ENCODE measurements around the gene AP3M1. TPM values are rescaled to one million over a fixed set of nuclear protein-coding genes. Genes with fewer than 3 reads are reported as not detected.

Gene AP3M1
- total RNA-seq, 4 donors from 2014 or later, result 23.0 to 26.1 (median 24.3) TPM

DNA sequence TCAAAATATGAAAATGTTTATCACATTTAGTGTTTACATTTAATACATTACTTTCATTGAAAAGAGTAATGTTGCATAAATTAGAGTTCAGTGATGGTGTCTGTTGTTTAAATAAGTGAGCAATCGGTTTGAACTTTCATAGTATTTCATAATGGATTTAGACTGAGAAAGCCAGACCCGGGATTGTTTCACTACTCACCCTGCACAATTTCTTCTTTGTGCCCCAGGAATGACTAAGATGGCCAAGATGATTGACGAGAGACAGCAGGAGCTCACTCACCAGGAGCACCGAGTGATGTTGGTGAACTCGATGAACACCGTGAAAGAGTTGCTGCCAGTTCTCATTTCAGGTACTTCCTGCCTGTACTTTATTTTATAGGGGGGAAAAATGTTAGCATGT is 78.1 kb downstream of the AP3M1 start:
- Histone ChIP-seq H3K27me3 (no peaks in the 10 kb centered on the region), H3K27ac (peak overlapping the region in 1 of 4 donors; percentile 47), H3K9me3 (no peaks in the 10 kb centered on the region), H3K4me1 (peaks cover 0 to 47% (median 5%) of the 10 kb centered on the region in 3 donors), H3K36me3 (peaks cover 0 to 63% (median 4%) of the 10 kb centered on the region in 3 donors), H3K4me3 (no peak overlapping the region)
- WGBS, 2 donors, result 74% methylated on average over 6 of the region's 6 CpGs
- TF ChIP-seq POLR2A (IDR thresholded peaks at IDR 0.05), result no peak
- TF ChIP-seq, protein P1, sequence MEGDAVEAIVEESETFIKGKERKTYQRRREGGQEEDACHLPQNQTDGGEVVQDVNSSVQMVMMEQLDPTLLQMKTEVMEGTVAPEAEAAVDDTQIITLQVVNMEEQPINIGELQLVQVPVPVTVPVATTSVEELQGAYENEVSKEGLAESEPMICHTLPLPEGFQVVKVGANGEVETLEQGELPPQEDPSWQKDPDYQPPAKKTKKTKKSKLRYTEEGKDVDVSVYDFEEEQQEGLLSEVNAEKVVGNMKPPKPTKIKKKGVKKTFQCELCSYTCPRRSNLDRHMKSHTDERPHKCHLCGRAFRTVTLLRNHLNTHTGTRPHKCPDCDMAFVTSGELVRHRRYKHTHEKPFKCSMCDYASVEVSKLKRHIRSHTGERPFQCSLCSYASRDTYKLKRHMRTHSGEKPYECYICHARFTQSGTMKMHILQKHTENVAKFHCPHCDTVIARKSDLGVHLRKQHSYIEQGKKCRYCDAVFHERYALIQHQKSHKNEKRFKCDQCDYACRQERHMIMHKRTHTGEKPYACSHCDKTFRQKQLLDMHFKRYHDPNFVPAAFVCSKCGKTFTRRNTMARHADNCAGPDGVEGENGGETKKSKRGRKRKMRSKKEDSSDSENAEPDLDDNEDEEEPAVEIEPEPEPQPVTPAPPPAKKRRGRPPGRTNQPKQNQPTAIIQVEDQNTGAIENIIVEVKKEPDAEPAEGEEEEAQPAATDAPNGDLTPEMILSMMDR (IDR thresholded peaks at IDR 0.05), result no peak
- intact Hi-C loops (cut with DNase I), result loop anchor here (10.0 kb wide), 1 partner anchor 108 kb away; no protein-coding TSS in a partner anchor
- DNase-seq, result no peak

DNA sequence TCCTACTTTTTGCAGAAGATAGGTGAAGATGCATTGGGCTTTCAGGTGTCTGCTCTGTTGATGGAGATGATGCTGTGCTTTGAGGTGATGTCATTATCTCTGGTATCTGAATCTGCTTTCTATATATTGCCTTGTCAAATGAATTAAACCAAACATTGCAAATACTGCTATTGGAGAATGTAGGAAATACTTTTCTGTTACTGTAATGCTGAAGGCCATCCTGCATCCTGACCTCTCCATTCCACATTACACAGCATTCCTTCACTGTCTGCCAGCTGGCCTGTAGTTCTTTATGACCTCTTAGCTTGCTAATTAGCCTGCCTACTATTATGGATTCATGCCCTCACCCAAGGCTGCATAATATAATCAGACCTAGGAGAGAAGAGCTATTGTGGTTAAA is 79.5 kb downstream of the AP3M1 start:
- TF ChIP-seq POLR2A (IDR thresholded peaks at IDR 0.05), result no peak
- TF ChIP-seq, protein P1 (IDR thresholded peaks at IDR 0.05), result no peak
- H3K9me3 ChIP-seq, result no peaks in the 10 kb centered on the region
- H3K27me3 ChIP-seq, result no peaks in the 10 kb centered on the region
- intact Hi-C loops (cut with DNase I), result loop anchor here (10.0 kb wide), 1 partner anchor 106 kb away; no protein-coding TSS in a partner anchor
- H3K4me1 ChIP-seq, result peaks cover 0 to 51% (median 5%) of the 10 kb centered on the region in 3 donors
- H3K4me3 ChIP-seq, result no peak overlapping the region
- DNase-seq, result no peak
- H3K36me3 ChIP-seq, result peaks cover 0 to 57% (median 4%) of the 10 kb centered on the region in 3 donors
- peak overlapping the region in 2 of 4 donors; percentile 12 to 64 for H3K27ac ChIP-seq

Other genes starting within 250 kb of the AP3M1 start
- 10 to 100 TPM in 2 of 4 donors, 1 to 10 TPM in 2; 8.8 to 15.9 (median 11.9) TPM for gene PLAU, start 239.7 kb downstream of the AP3M1 start, total RNA-seq
- gene VCL, start 152.7 kb downstream of the AP3M1 start, total RNA-seq, result 100 to 1,000 TPM in 1 of 4 donors, 10 to 100 TPM in 3; 64.8 to 143 (median 75.0) TPM
- gene ADK, start 393 bp upstream of the AP3M1 start, total RNA-seq, result 10 to 100 TPM; 43.3 to 78.4 (median 68.4) TPM

All from esophagus squamous epithelium (tissue), 5 donors.